Effector CD8-positive, alpha-beta T cell (primary cell): ENCODE data around the gene FEM1A.
"Not testable (repeated sequence)": the region's sequence is repeated elsewhere in the genome, so short reads cannot be mapped to it uniquely, and the experiment has no call there.

ENCODE experiments used
- DNase-seq: peaks from one replicate; lab custom pipeline; 2025; lab: John Stamatoyannopoulos, UW

FEM1A gene

DNA sequence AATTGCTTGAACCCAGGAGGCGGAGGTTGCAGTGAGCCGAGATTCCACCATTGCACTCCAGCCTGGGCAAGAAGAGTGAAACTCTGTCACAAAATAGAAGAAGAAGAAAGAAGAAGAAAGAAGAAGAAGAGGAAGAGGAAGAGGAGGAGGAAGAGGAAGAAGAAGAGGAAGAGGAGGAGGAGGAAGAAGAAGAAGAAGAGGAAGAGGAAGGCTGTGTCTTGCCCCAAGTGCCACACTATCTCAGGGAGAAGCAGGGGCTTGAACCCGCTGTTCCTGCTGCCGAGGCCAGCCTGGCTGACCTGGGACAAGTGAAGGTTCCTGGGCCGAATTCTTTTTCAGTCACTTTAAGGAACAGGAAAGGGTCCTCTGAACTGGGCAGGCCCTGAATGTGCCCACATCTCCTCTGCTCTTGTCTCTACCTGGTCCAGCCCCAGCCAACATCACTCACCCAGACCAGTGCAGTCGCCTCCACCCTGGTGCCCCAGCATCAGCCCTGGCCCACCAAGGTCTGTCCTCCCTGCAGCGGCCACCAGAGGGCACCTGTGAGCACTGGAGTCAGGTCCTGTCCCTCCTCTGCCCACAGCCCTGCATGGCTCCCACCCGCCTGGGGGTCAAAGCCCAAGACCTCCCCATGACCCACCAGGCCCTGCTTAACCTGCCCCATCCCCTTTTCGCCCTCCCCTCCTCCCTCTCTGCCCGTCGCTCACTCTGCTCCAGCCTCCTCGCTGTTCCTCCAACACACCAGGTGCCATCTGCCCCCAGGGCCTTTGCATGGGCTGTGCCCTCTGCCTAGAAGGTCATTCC is 20.0 kb downstream of the FEM1A start:
- DNase-seq, result peak; percentile 84

- no peak for DNase-seq
These were observed 23.3 kb downstream of the FEM1A start for GRCh38 chr19:4814625-4815425.

DNA sequence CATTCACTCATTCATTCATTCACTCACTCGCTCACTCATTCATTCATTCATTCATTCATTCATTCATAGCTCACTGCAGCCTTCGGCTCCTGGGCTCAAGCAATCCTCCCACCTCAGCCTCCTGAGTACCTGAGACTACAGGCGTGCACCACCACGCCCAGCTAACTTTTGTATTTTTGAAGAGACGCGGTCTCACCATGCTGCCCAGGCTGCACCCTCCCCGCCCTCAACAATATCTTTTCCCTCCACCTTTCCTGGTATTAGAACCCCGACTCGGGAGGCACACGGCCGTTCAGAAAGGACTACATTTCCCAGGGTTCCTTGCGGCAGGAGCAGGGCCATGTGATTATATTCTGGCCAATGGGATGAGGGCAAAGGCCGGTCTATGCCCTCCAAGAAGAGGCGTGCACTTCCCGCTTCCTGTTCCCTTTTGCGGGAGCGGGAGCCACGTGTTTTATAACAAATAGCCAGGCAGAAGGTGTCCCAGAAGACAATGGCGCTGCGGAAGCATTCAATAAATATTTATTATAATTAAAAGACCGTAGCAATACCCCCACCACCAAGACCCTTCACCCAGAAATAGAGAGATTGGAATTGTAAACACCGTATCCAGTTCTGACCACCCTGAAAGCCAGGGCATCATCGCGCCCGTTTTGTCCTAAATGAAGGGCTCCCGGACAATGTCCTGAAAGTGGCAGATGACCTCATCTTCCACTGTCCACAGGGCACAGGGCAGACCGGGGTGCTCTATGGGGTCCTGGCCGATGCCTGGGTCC is 24.1 kb downstream of the FEM1A start:
- DNase-seq, result peak; percentile 65

- DNase-seq, result no peak
These were observed 24.8 kb downstream of the FEM1A start for GRCh38 chr19:4816202-4816949.

DNA sequence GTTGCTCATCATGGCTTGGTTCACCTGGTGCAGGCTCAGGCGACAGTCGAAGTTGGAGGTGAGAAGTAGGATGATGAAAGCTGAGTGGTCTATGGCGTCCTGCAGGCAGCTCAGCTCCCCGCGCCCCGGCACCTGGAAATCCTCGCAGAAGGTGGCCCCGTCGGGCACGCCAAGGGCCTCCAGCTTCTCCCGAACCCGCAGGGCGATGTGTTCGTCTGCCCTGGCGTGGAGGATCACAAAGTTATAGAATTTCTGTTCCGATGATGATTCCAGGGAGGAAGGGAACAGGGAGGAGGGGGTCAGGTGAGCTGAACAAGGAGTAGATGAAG is 25.4 kb downstream of the FEM1A start:
- DNase-seq, result no peak

DNA sequence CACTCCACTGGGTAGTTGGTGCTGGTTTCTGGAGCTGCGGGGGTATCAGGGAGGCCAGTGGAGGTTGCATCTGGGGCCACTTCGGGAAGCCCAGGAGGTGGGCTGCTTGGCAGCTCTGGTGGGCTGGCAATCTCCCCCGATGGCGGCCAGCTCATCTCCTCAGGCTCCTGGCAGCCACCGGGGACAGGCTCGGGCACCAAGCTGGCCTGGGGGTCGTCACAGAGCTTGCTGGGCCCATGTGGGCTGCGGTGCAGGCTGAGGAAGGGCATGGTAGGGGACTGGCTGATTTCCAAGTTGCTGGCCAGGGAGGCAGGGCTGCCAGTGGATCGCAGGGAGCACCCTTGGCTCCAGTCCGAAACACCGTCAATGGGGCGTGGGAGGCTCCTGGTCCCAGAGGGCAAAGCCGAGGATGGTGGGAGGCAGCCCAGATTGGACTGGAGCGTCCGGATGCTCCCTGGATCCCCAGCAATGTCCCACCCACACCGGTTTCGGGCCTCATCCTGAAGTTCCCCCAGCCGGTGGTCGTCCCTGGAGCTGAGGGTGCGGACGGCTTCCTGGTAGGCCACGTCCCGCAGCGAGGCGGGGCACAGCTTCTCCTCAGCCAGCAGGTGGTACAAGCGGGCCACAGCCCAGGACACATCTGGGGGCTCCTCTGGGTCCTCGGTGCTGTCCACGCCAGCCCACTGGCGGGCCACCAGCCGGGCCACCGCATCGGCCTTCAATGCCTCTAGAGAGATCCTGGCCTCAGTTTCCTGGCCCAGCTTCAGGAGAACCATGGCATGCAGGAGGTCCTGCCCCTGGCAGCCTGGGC is 26.1 kb downstream of the FEM1A start:
- no peak for DNase-seq

DNA sequence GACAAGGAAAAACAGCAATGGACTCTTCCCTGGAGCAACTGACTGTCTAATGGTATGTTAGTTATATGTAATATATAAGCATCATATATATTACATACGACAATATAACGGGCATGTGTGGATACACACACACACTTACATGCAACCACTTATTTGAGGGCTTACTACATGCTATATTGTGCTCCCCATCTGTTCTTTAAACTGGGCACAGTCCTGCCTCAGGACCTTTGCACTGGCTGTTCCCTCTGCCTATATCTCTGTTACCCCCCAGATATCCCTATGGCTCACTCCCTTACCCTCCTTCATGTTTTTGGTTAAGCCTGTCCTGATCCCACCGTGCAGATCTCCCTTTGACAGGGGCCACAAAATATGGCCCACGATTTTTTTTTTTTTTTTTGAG is 29.7 kb downstream of the FEM1A start:
- no peak for DNase-seq

DNA sequence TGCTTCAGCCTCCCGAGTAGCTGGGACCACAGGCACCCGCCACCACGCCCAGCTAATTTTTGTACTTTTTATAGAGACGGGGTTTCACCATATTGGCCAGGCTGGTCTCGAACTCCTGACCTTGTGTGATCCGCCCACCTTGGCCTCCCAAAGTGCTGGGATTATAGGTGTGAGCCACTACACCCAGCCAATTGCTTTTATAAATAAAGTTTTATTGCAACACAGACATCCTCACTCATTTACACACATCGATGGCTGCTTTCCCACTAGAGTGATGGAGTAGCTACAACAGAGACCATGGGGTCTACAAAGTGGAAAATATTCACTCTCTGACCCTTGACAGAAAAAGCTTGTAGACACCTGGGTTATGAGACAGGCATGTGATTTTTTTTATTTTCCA is 30.8 kb downstream of the FEM1A start:
- DNase-seq, result not testable (repeated sequence)

DNA sequence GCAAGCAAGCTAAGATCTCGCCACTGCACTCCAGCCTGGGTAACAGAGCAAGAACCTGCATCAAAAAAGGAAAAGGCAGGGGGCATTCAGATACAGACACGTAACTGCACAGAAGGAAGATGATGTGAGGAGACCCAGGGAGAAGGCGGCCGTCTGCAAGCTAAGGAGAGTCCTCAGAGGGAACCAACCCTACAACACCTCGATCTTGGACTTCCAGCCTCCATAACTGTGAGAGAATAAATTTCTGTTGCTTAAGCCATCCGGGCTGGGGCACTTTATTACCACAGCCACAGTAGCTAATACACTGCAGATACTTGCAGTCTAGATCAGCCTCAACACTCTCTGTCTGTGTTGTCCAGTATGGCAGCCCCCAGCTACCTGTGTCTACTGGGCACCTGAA is 32.0 kb downstream of the FEM1A start:
- DNase-seq, result no peak

DNA sequence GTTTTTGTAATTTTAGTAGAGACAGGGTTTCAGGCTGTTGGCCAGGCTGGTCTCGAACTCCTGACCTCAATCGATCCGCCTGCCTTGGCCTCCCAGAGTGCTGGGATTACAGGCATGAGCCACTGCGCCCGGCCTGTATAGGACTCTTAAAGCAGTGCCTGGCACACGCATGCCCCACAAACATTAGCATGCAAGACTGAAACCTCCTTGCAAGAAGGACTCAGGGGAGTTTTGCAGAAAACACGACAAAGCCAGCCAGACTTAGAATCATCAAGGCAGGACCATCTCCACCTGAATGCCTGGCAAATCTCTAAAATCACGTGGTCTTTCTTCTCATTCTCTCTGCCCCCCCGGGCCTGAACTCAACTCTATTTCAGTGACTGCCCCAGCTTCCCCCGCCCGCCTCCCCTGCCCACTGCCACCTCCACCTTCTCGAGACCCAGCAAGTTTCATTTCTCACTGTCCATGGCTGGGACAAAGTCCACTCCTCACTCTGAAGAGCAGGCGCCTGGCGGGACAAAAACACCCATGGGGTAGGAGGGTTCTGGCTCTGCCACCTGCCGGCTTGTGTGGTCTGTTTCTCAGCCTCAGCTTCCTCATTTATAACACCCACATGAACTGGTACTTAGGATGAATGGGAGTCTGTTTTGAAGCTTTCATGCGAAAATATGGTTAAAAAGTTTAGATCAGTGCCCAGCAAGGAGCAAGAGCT is 37.6 kb downstream of the FEM1A start:
- DNase-seq, result no peak

- no peak for DNase-seq
These were observed 38.8 kb downstream of the FEM1A start for GRCh38 chr19:4830332-4830731.

GRCh38 chr19:4830768-4831265 is 39.3 kb downstream of the FEM1A start:
- DNase-seq, result no peak

DNA sequence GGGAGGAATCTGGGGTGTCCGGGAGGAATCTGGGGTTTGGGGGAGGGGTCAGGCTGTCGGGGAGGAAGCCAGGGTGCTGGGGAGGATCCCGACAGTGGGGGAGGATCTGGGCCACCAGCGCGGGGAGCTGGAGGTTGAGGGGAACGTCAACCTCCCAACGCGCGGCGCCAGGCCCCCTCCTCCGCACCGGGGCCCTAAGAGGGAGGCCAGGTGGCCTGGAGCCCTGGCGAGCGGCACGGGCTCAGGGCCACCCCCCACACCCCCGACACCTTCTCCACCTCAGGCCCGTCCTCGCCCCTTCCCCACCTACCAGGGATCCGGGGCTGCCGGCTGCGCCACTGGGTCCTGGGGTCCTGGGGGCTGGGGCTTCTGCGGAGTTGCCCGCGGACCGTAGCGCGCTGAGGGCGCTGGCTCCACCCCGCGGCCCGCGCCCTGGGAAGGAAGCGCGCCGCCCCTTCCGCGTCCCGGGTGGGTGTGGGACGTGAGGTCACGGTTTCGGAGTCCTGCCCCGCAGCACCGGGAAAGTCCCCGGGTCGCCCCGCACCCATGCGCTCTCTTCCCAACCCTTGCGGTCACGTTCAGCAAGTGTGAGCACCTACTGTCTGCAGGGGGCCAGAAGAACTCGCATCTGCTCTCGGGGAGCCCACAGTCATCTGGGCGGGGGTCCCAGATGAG is 39.9 kb downstream of the FEM1A start, which contains the start of gene TICAM1:
TSS of gene TICAM1 (minus strand) at position 409 of the 675 bp plus-strand sequence. CDS start 13,335 bp downstream, outside the sequence.
- DNase-seq, result peak; percentile 75

GRCh38 chr19:4831979-4832340 is 40.4 kb downstream of the FEM1A start:
- not testable (repeated sequence) for DNase-seq

GRCh38 chr19:4832776-4833175 is 41.2 kb downstream of the FEM1A start:
- DNase-seq, result no peak

DNA sequence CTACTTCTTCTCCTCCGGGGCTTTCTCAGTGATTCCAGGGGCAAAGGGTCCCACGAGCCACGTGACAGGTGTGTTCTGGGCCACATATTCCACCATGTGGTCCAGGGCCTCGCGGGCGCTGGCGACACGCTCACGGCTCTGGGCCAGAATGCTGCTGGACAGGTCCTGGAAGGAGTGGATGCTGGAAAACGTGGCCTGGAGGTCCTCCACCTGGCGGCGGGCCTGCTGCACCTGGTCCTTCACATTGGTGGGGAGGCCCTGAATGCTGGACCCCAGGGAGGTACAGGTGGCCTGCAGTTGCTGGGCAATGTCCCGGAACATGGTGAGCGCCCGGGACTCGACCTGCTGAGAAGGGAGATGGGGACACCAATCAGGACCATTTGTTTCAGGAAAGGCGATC is 47.7 kb downstream of the FEM1A start:
- no peak for DNase-seq

- no peak for DNase-seq
These were observed 52.1 kb downstream of the FEM1A start for GRCh38 chr19:4843647-4843965.

GRCh38 chr19:4844348-4845179 is 53.0 kb downstream of the FEM1A start:
- no peak for DNase-seq

- not testable (repeated sequence) for DNase-seq
These were observed 54.4 kb downstream of the FEM1A start for GRCh38 chr19:4845975-4846374.
